ENCODE measurements around the gene ID4. TPM values are rescaled to one million over a fixed set of nuclear protein-coding genes. Genes with fewer than 3 reads are reported as not detected.

ID4 gene
- total RNA-seq, 2 experiments from 2014 or later: not detected

- H3K27me3 Mint-ChIP-seq (ENCODE audit: low read depth): no peaks in the 10 kb centered on the region
- no peak overlapping the region for H3K4me3 Mint-ChIP-seq
- H3K27ac Mint-ChIP-seq: no peak overlapping the region
- intact Hi-C loops (cut with micrococcal nuclease): no loop called here
- CTCF ChIA-PET: no interaction called here
- no peaks in the 10 kb centered on the region for H3K9me3 Mint-ChIP-seq
- H3K36me3 Mint-ChIP-seq (ENCODE audit: low read depth): no peaks in the 10 kb centered on the region
- DNase-seq: no peak
- H3K4me1 Mint-ChIP-seq (ENCODE audit: low read depth): no peaks in the 10 kb centered on the region
These were observed 35.9 kb downstream of the ID4 start for GRCh38 chr6:19873031-19873430.

- no peaks in the 10 kb centered on the region for H3K9me3 Mint-ChIP-seq
- no peaks in the 10 kb centered on the region for H3K4me1 Mint-ChIP-seq (ENCODE audit: low read depth)
- intact Hi-C loops (cut with micrococcal nuclease): no loop called here
- no peak overlapping the region for H3K4me3 Mint-ChIP-seq
- no peaks in the 10 kb centered on the region for H3K36me3 Mint-ChIP-seq (ENCODE audit: low read depth)
- H3K27me3 Mint-ChIP-seq (ENCODE audit: low read depth): no peaks in the 10 kb centered on the region
- CTCF ChIA-PET: no interaction called here
- H3K27ac Mint-ChIP-seq: no peak overlapping the region
- DNase-seq: no peak
These were observed 39.5 kb downstream of the ID4 start for GRCh38 chr6:19876672-19877071.

GRCh38 chr6:19879663-19880062, 42.5 kb downstream of the ID4 start:
- intact Hi-C loops (cut with micrococcal nuclease): no loop called here
- Mint-ChIP-seq H3K4me1 (ENCODE audit: low read depth) (no peaks in the 10 kb centered on the region), H3K36me3 (ENCODE audit: low read depth) (no peaks in the 10 kb centered on the region), H3K27me3 (ENCODE audit: low read depth) (no peaks in the 10 kb centered on the region), H3K27ac (no peak overlapping the region), H3K4me3 (no peak overlapping the region), H3K9me3 (no peaks in the 10 kb centered on the region)
- no peak for DNase-seq
- CTCF ChIA-PET: no interaction called here

- no peaks in the 10 kb centered on the region for H3K27me3 Mint-ChIP-seq (ENCODE audit: low read depth)
- H3K4me3 Mint-ChIP-seq: no peak overlapping the region
- CTCF ChIA-PET: no interaction called here
- no peak for DNase-seq
- no peaks in the 10 kb centered on the region for H3K36me3 Mint-ChIP-seq (ENCODE audit: low read depth)
- H3K27ac Mint-ChIP-seq: no peak overlapping the region
- H3K9me3 Mint-ChIP-seq: no peaks in the 10 kb centered on the region
- H3K4me1 Mint-ChIP-seq (ENCODE audit: low read depth): no peaks in the 10 kb centered on the region
- intact Hi-C loops (cut with micrococcal nuclease): no loop called here
These were observed 42.9 kb downstream of the ID4 start for GRCh38 chr6:19880066-19880465.

GRCh38 chr6:19891451-19891850, 54.3 kb downstream of the ID4 start:
- CTCF ChIA-PET: no interaction called here
- Mint-ChIP-seq H3K36me3 (ENCODE audit: low read depth) (no peaks in the 10 kb centered on the region), H3K27me3 (ENCODE audit: low read depth) (peaks cover 6% of the 10 kb centered on the region), H3K9me3 (peaks cover 2% of the 10 kb centered on the region), H3K27ac (no peak overlapping the region), H3K4me1 (ENCODE audit: low read depth) (no peaks in the 10 kb centered on the region), H3K4me3 (no peak overlapping the region)
- no peak for DNase-seq
- intact Hi-C loops (cut with micrococcal nuclease): no loop called here
